Stimulated activated naive CD4-positive, alpha-beta T cell (primary cell): ENCODE results near the gene CENPP.

ENCODE experiments used
- DNase-seq, 6 experiments: peaks; one replicate each; lab custom pipeline; 2025; lab: John Stamatoyannopoulos, UW

Gene CENPP

GRCh38 chr9:92424340-92424739 is 98.6 kb downstream of the CENPP start, which contains the start of gene OMD:
Gene OMD (minus strand): TSS chr9:92424471. CDS start chr9:92417558, 6,913 bp downstream.
- no peak for DNase-seq

DNA sequence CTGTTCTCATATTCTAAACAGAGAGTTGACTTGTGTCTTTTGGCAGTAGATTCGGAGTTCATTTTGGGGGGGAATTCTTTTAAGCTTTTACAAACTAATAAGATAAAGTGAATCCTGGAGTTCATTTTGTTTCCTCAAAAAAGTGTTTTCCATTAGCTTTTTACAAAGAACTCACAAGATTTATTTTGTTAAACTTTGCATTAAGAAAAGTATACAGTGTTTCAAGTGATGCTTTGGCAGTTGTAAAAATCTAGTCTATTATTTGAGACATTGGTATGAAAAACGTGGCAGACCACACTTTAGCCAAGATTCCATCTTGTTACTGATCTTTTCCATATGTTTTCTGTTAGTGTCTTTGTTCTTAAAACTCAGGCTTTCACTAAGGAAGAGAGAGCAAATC is 99.7 kb downstream of the CENPP start:
- DNase-seq: no peak

DNA sequence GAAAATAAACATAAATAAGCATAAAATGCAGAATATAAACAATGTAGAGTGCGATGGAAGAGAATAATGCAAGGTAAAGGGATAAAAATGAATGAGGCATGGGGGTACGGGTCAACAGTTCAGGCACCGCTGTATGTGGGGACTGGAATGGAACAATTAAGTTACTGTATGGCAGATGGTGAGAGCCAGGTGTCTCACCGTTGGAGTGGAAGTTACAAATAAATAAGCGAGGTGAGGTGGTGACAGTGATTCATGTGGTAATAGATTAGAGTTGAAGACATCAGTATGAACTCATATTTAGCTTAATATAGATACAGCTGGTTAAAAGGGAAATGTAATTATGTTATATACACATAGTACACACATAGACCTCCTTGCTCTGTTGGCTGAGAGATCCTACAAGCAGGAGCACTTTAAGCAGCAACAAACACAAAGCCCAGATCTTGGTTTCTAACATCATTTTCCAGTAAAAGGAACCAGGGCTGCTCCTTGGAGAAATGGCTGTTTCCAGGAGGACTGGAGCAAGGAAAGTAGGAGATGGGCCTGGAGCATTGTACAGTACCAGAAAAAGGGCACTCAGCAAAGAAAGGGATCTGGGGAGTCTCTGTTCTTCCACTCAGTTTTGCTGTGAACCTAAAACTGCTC is 100.9 kb downstream of the CENPP start:
- no peak for DNase-seq

- DNase-seq: no peak
These were observed 104.1 kb downstream of the CENPP start for GRCh38 chr9:92429836-92430235.

DNA sequence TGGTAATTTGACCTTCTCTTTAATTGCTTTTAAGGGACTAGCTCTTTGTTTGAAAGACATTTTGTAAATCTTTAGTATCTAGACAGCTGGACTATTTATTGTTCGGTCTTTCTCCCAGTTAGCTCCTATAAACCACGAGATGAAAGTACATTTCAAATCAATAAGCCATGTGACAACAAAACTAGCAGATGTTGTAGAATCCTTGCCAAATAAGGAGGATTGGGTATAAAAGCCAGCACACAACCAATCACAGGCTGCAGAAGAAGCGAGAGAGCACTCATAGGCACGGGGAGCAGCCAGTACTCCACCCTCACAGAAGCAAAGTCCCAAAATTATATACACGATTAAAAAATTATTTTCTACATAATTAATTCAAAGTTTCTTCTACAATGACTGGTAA is 106.6 kb downstream of the CENPP start:
- DNase-seq: no peak

- no peak for DNase-seq
These were observed 107.3 kb downstream of the CENPP start for GRCh38 chr9:92432972-92433548.

DNA sequence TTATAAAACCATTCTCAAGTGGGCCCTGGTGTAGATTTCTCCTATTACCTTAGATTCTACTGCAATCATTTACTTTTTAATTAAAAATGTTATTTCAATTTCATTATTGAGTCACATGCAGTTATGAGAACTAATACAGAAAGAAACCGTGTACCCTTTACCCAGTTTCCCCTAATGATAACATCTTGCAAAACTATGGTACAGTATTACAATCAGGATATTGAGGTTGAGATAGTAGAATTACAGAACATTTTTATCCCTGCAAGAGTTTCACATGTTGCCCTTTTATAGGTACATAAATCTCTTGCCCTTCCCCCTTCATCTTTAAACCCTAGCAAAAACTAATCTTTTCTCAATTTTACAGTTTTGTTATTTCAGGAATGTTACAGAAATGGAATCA is 109.5 kb downstream of the CENPP start:
- no peak for DNase-seq

GRCh38 chr9:92438900-92439526 is 113.3 kb downstream of the CENPP start:
- DNase-seq: no peak

GRCh38 chr9:92439921-92440750 is 114.4 kb downstream of the CENPP start:
- no peak for DNase-seq

- no peak for DNase-seq
These were observed 114.9 kb downstream of the CENPP start for GRCh38 chr9:92440751-92441046.

GRCh38 chr9:92444841-92445240 is 119.1 kb downstream of the CENPP start:
- no peak for DNase-seq

DNA sequence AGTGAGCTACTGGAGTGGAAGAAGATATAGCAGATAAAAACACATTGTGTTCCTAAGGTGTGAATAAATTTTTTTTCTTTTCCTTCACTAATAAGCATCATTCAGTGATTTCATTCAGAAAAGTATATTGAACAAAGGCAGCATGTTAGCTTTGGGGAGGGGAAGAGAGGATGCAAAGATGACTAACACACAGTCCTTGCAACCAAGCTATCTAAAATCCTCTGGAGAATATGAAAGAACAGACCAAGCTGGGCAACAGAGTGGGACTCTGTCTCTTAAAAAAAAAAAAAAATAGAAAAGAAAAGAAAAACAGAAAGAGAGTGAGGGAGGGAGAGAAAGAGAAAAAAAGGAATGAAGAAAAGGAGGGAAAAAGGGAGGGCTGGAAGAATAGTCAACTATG is 120.8 kb downstream of the CENPP start:
- DNase-seq: no peak

GRCh38 chr9:92455217-92455616 is 129.5 kb downstream of the CENPP start:
- no peak for DNase-seq

DNA sequence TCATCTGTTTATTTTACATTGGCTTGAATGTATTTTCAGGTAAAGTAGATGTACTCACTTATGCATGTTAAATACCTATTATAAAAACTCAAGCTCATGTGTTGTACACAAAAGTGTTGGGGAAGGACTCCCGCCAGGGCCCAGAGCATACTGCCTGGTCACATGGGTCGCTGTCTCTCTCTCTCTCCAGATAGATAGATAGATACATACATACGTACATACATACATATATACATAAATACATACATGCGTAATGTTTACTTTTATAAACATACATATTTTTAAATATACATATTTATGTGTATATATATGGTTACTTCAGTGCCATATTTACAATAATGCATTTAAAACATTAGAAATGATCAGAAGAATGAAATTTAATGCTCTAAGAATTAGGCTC is 131.8 kb downstream of the CENPP start:
- DNase-seq: no peak

DNA sequence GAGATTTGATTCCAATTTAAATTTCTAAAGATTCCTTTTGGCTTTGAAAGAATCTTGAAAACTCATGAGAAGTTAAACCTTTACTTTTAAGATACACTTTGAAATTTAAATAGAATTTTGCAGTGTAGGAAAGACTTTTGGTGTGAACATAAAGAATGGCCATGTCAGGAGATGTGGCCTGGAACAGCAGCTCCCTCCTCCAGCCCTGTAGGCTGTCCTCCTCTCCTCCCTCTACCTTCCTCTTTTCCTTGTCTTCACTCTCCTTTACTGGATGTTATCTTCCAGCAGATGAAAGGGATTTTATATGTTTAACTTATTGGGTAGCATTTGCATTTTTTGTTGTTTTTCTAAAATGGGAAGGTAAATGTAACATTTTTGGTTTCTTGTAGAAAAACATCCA is 137.6 kb downstream of the CENPP start:
- DNase-seq: no peak

DNA sequence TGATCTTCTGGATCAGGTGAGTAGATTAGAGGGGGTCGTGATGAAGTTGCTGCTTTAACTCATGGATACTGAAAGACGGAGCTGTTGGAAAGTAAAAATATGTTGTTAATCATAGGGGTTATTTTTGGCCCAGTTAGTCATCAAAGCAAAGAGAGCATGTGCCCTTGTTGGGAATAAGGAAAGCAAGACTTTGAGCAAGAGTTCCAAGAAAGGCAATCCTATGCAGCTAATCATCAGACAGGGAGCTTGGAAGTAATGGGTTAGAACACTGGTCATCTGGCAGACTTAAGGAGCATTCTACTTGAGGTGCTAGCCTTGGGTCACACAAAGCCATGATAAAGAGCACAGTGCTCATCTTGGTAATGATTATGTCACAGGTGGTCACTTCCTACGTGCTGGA is 138.2 kb downstream of the CENPP start:
- no peak for DNase-seq

GRCh38 chr9:92467041-92467440 is 141.3 kb downstream of the CENPP start:
- no peak for DNase-seq

DNA sequence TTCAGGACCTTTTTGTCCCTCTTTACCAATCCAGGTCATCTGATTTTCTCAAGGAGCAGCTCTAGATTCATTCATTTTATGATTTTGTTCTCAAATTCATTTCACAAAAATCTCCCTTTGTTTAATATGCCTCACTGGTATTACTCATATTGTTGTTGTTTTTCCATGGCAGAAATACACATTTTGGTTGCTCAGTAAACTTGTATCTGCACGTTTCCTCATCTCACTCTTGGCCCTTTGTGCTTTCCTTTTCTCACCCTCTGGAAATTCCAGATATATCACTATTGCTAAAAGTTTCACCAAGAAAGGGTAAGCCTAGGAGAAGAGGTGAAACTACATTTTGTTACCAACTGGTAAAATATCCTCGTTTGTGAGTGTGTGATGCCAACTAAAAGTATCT is 141.8 kb downstream of the CENPP start:
- no peak for DNase-seq

DNA sequence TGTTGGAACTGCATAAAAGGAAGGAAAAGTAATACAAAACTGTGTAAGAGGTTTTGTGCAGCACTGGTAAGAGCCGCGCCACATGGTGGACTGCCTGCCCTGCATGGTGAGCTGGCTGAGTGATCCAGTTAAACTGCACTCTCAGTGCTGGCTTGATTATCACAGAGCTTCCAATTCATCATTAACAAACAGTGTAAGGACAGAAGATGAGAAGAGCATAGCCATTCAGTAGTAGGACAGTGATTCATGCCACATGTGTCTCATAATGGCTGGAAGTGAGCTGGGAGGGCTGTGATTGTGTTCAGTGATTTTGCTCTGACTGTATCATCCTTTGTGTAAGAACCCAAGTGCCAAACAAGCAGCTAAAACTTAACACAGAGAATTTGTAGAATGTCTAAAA is 142.5 kb downstream of the CENPP start:
- DNase-seq: no peak

DNA sequence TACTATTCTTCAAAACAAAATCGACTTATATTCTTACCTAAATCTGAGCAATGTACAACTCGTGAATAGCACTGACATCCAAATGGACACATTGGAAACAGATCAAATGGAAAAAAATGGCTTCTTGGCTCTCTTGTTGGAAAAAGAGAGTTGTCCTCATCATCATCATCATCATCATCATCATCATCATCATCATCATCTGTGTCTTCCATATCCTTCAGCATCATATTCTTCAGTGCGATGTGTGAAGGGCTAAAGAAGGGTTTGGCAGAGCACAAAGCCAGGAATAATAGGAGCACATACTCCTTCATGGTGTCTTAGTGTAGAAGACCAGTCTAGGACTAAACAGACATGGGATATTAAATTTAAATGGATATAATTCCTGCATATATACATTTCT is 148.8 kb downstream of the CENPP start:
- DNase-seq: no peak

- DNase-seq: no peak
These were observed 151.2 kb downstream of the CENPP start for GRCh38 chr9:92476962-92477361.

DNA sequence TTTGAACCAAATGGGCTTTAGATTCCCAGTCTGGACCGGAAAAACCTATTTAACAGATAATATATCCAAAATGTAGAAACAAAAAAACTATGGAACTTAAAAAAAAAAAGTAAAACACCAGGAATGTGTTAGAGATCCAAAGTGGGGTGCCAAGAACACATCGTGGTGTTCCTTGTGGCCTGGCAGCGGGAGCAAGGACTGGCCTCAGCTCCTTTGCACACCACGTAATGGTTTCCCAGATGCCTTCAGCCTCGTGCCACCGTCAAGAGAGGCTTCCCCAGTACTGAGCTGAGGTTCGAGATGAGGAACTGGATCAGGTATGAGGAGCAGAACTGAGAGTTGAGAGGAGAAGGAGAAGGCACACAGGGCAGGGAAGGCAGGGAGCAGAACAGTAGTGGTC is 153.0 kb downstream of the CENPP start:
- DNase-seq: no peak

DNA sequence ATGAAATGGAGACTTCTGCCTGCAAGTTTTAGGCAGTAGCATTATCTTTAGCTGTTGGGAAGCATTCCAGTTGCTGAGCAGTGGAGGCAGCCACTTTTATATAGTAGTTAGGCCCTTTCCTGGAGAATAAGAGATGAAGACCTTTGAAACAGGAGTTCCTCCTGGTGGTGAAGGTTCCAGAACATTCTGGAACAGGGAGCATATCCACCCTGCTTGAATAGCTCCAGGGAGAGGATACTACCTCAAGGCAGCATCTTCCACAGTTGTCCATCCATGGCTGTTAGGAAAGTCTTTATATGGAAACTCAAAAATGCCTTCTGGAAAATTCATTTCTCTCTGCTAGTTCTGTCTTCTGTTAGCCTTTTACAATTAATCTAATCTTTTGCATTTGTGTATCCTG is 153.6 kb downstream of the CENPP start:
- no peak for DNase-seq
